ENCODE measurements around the gene PTRHD1. TPM values are rescaled to one million over a fixed set of nuclear protein-coding genes. Genes with fewer than 3 reads are reported as not detected.
A peak's percentile ranks its signal among the peaks of the same experiment; 100 is the strongest.

PTRHD1 gene
- polyA plus RNA-seq, 1 of the 3 experiments (the other 2 are of a cell fraction) = 74.4 TPM

GRCh38 chr2:24824071-24824588 is 30.9 kb upstream of the PTRHD1 start:
- Histone ChIP-seq H3K36me3 (replicated peaks in 1 of 2; ENCODE audit: control insufficient read depth in 1 of 2, insufficient read depth in 2 of 2, low read length in 1 of 2) (peaks cover 18 to 36% of the 10 kb centered on the region in 2 experiments), H3K79me2 (ENCODE audit: insufficient read depth) (no peaks in the 10 kb centered on the region), H3K4me2 (no peak overlapping the region), H3F3A (replicated peaks; ENCODE audit: insufficient read depth) (peaks cover 12% of the 10 kb centered on the region), H2AFZ (ENCODE audit: low read depth) (no peak overlapping the region), H3K4me1 (ENCODE audit: control insufficient read depth in 1 of 2, insufficient read depth in 2 of 2, low read depth in 1 of 2, low read length in 1 of 2) (peaks cover 7 to 11% of the 10 kb centered on the region in 2 experiments; a peak in 1 of 4 replicates), H4K20me1 (ENCODE audit: insufficient read depth) (no peaks in the 10 kb centered on the region), H3K9me3 (no peaks in the 10 kb centered on the region), H3K9me2 (no peaks in the 10 kb centered on the region), H3K4me3 (ENCODE audit: low read depth in 2 of 2, low read length in 1 of 2) (no peak overlapping the region), H3K27ac (ENCODE audit: low read depth in 2 of 2, low read length in 1 of 2) (no peak overlapping the region), H3K27me3 (ENCODE audit: insufficient read depth) (no peaks in the 10 kb centered on the region), H3K9ac (no peak overlapping the region)
- ChIA-PET POLR2A (no interaction called here), CTCF (interaction anchor here (0.8 to 16.7 kb wide), 8 partner anchors 10 to 415 kb away, joined by 3 to 269 read pairs (median 4); no protein-coding TSS in a partner anchor)
- no peak for TF ChIP-seq TCF12 (IDR thresholded peaks at IDR 0.05)
- TF ChIP-seq FOSL2 (IDR thresholded peaks at IDR 0.05; ENCODE audit: borderline replicate concordance, low read depth) = no peak
- no peak for TF ChIP-seq TAF1 (IDR thresholded peaks at IDR 0.05; ENCODE audit: borderline replicate concordance, low read depth, low read length)
- peak; percentile 20 for DNase-seq
- WGBS (ENCODE audit: low lambda C conversion rate) = 98% methylated on average over 14 of the region's 14 CpGs

GRCh38 chr2:24822049-24822706 is 29.0 kb upstream of the PTRHD1 start:
- ChIA-PET POLR2A (interaction anchor here (1.3 kb wide), 1 partner anchor 387 kb away, joined by 3 read pairs; no protein-coding TSS in a partner anchor), CTCF (interaction anchor here (1.2 to 16.7 kb wide), 3 partner anchors 33 to 413 kb away, joined by 4 to 269 read pairs (median 4); no protein-coding TSS in a partner anchor)
- no peak overlapping the region for H2AFZ ChIP-seq (ENCODE audit: low read depth)
- 88% methylated on average over 7 of the region's 7 CpGs for WGBS (ENCODE audit: low lambda C conversion rate)
- no peaks in the 10 kb centered on the region for H3K9me3 ChIP-seq
- no peaks in the 10 kb centered on the region for H4K20me1 ChIP-seq (ENCODE audit: insufficient read depth)
- no peaks in the 10 kb centered on the region for H3K9me2 ChIP-seq
- H3F3A ChIP-seq (replicated peaks; ENCODE audit: insufficient read depth) = peaks cover 9% of the 10 kb centered on the region
- no peaks in the 10 kb centered on the region for H3K27me3 ChIP-seq (ENCODE audit: insufficient read depth)
- H3K27ac ChIP-seq (ENCODE audit: low read depth in 2 of 2, low read length in 1 of 2) = no peak overlapping the region
- H3K9ac ChIP-seq = no peak overlapping the region
- H3K4me1 ChIP-seq (ENCODE audit: control insufficient read depth in 1 of 2, insufficient read depth in 2 of 2, low read depth in 1 of 2, low read length in 1 of 2) = peaks cover 7 to 15% of the 10 kb centered on the region in 2 experiments; a peak in 2 of 4 replicates
- H3K36me3 ChIP-seq (replicated peaks in 1 of 2; ENCODE audit: control insufficient read depth in 1 of 2, insufficient read depth in 2 of 2, low read length in 1 of 2) = peaks cover 35 to 55% of the 10 kb centered on the region in 2 experiments
- DNase-seq = no peak
- H3K4me2 ChIP-seq = no peak overlapping the region
- H3K79me2 ChIP-seq (ENCODE audit: insufficient read depth) = no peaks in the 10 kb centered on the region
- TF ChIP-seq JUND (IDR thresholded peaks at IDR 0.05) (no peak), GATA2 (CRISPR knock-in tag; IDR thresholded peaks at IDR 0.05) (no peak), MEF2A (IDR thresholded peaks at IDR 0.05; ENCODE audit: borderline replicate concordance, low read depth) (no peak), SMC3 (IDR thresholded peaks at IDR 0.05; ENCODE audit: low read depth, low read length) (no peak), TCF12 (IDR thresholded peaks at IDR 0.05) (no peak), NFIC (IDR thresholded peaks at IDR 0.05; ENCODE audit: borderline replicate concordance) (no peak), ELF1 (IDR thresholded peaks at IDR 0.05) (no peak), CHD2 (IDR thresholded peaks at IDR 0.05; ENCODE audit: low read length, partially characterized antibody) (no peak), RXRA (IDR thresholded peaks at IDR 0.05; ENCODE audit: borderline replicate concordance, low read depth) (no peak), POLR2AphosphoS5 (IDR thresholded peaks at IDR 0.05; ENCODE audit: low read depth, low read length) (no peak), RAD21 (IDR thresholded peaks at IDR 0.05; ENCODE audit: low read length) (no peak), FOSL2 (IDR thresholded peaks at IDR 0.05; ENCODE audit: borderline replicate concordance, low read depth) (no peak), ZBTB33 (IDR thresholded peaks at IDR 0.05; ENCODE audit: borderline replicate concordance, low read depth) (no peak), TEAD4 (IDR thresholded peaks at IDR 0.05; ENCODE audit: borderline replicate concordance, insufficient read depth) (no peak), RFX5 (IDR thresholded peaks at IDR 0.05; ENCODE audit: low read length) (no peak)
- TF ChIP-seq, protein P1, sequence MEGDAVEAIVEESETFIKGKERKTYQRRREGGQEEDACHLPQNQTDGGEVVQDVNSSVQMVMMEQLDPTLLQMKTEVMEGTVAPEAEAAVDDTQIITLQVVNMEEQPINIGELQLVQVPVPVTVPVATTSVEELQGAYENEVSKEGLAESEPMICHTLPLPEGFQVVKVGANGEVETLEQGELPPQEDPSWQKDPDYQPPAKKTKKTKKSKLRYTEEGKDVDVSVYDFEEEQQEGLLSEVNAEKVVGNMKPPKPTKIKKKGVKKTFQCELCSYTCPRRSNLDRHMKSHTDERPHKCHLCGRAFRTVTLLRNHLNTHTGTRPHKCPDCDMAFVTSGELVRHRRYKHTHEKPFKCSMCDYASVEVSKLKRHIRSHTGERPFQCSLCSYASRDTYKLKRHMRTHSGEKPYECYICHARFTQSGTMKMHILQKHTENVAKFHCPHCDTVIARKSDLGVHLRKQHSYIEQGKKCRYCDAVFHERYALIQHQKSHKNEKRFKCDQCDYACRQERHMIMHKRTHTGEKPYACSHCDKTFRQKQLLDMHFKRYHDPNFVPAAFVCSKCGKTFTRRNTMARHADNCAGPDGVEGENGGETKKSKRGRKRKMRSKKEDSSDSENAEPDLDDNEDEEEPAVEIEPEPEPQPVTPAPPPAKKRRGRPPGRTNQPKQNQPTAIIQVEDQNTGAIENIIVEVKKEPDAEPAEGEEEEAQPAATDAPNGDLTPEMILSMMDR (IDR thresholded peaks at IDR 0.05) = no peak
- no peak overlapping the region for H3K4me3 ChIP-seq (ENCODE audit: low read depth in 2 of 2, low read length in 1 of 2)
